Right atrium auricular region (tissue), 2 donors: ENCODE measurements around the gene DPY19L1. TPM values are rescaled to one million over a fixed set of nuclear protein-coding genes. Genes with fewer than 3 reads are reported as not detected.
"Not testable (repeated sequence)": the region's sequence is repeated elsewhere in the genome, so short reads cannot be mapped to it uniquely, and the experiment has no call there.

ENCODE experiments used
- DNase-seq: peaks from one replicate; pipeline ENCODE4 v3.0.0-alpha.2; 2019; ENCODE audit warnings: low spot score
- H3K27ac ChIP-seq, 2 donors: fragments of 200-600 bp; sonication (generic); 1 replicate in 1 of 2; 2 replicates in 1 of 2; pipeline ENCODE4 v1.5.1; 2016 to 2019
- H3K27me3 ChIP-seq, 2 donors: fragments of 200-600 bp; sonication (generic); one replicate each; pipeline versions ENCODE4 v1.5.1 to v1.6.0; 2017 to 2019
- H3K36me3 ChIP-seq: fragments of 200-600 bp; sonication (generic); one replicate; pipeline ENCODE4 v1.5.1; 2016
- H3K4me1 ChIP-seq, 2 donors: fragments of 200-600 bp; sonication (generic); one replicate each; pipeline versions ENCODE4 v1.5.1 to v1.6.0; 2017 to 2019
- H3K4me3 ChIP-seq, 2 donors: fragments of 200-600 bp; sonication (generic); 1 replicate in 1 of 2; 2 replicates in 1 of 2; pipeline ENCODE4 v1.5.1; 2017 to 2019; ENCODE audit warnings: mild to moderate bottlenecking in 1 of 2, moderate library complexity in 1 of 2
- H3K9me3 ChIP-seq, 2 donors: fragments of 200-600 bp; sonication (generic); one replicate each; pipeline ENCODE4 v1.5.1; 2019
- total RNA-seq, 2 donors: library from RNA; depleted of rRNA; stranded (reverse); fragments of >200 nt; gene quantifications; one replicate each; pipeline ENCODE4 v1.1.0, GENCODE V29; 2016
- TF ChIP-seq, protein P1 (sequence below), 2 donors: fragments of 200-600 bp; sonication (generic); IDR thresholded peaks; one replicate each; pipeline ENCODE4 v1.5.1; 2019; ENCODE audit warnings: antibody characterized with exemption in 2 of 2

DPY19L1 gene
- total RNA-seq, 2 donors from 2014 or later, result 19.5 to 21.5 TPM

DNA sequence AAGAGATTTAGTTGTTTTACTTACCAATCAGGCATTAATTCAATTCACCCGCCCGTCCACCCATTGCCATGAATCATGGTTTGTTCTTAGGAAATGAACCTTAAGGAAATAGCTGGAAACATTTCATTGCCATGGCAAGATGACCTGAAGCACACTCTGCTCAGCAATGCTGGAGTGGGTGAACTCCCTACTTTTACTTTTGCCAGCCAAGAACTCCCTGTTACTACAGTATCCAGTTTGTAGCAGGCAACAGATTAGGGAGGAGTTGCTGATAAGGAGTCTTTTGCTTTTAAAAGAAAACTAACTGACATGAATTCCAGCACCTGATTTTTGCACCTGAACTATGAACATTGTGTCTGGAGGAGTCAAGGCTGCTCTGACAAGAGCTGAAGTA lies 10.6 kb upstream of the DPY19L1 start:
- not testable (repeated sequence) for DNase-seq, H3K27me3 ChIP-seq, H3K4me3 ChIP-seq, H3K9me3 ChIP-seq, H3K27ac ChIP-seq, H3K4me1 ChIP-seq, H3K36me3 ChIP-seq

DNA sequence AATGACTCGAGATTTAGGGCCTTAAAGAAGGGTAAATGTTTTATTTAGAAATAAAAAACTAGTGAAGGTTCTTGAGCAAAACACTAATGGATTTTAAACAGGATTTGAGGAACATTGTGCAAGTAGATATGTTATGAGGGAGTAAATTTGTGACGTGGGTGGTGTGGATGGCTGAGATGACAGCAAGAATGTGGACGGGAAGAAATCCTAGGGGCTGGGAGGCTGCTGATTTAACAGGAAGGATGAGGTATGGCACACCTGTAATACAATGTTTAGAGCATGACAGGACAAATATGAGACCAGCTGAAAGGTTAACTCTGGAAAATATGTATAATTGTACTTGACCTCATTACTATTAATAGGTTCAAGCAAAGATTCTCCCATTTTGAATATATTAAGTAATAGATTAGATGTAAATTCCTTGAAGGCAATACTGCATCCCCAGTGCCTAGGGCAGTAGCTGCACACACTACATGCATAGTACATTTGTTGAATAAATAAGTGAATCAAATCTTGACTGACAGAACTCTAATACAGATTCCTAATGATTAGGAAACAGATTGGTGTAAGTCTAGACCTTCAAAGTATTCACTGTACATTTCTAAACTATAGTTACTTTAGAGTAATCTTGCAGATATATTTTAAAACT lies 10.1 kb upstream of the DPY19L1 start:
- H3K9me3 ChIP-seq, result not testable (repeated sequence)

DNA sequence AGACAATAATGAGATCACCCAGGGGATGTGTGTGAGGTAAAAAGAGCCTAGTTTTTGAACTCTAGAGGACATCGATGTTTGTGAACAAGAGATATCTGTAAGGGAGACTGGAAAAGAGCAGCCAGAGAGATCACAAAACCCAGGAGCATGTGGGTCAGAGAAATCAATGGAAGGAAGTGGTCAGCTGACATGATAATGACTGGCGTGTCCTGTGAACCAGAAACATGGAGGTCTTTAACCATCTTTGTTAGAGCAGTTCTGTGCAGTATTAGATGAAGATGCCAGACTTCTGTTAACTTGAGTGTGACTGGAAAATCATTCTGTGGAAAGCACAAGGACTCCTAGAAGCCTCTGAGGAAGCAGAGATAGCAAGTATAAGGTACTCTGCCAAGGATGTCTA lies 6.0 kb upstream of the DPY19L1 start:
- not testable (repeated sequence) for DNase-seq, H3K9me3 ChIP-seq, H3K36me3 ChIP-seq, H3K27me3 ChIP-seq, H3K27ac ChIP-seq, H3K4me3 ChIP-seq, H3K4me1 ChIP-seq

More for the DNA sequence above, 10.1 kb upstream of the DPY19L1 start:
- H3K27ac ChIP-seq, H3K36me3 ChIP-seq, H3K4me3 ChIP-seq, DNase-seq, H3K27me3 ChIP-seq, H3K4me1 ChIP-seq: not testable (repeated sequence)

DNA sequence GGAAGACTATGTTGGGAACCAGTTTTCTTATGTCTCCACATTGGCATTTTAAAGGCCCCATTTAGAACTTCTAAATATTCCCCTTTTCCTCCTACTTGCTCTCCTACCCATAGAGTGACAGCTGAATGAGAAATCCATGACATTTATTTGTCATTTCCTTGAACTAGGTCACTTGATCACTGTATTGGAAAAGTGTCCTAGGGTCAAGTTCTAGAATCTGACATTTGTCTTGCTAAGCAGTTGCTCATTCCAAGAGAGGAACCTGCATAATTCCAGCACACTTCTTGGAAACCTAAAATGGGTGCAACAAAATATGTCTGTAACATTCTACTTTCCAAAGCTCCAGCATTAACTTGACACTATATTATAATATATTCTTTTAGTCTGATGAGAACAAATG lies 3.6 kb upstream of the DPY19L1 start:
- Histone ChIP-seq H3K36me3 (no peaks in the 10 kb centered on the region), H3K27ac (no peak overlapping the region), H3K9me3 (no peaks in the 10 kb centered on the region), H3K27me3 (no peaks in the 10 kb centered on the region), H3K4me3 (no peak overlapping the region), H3K4me1 (peaks cover 0 to 14% of the 10 kb centered on the region in 2 donors)
- no peak for DNase-seq
- TF ChIP-seq, protein P1, sequence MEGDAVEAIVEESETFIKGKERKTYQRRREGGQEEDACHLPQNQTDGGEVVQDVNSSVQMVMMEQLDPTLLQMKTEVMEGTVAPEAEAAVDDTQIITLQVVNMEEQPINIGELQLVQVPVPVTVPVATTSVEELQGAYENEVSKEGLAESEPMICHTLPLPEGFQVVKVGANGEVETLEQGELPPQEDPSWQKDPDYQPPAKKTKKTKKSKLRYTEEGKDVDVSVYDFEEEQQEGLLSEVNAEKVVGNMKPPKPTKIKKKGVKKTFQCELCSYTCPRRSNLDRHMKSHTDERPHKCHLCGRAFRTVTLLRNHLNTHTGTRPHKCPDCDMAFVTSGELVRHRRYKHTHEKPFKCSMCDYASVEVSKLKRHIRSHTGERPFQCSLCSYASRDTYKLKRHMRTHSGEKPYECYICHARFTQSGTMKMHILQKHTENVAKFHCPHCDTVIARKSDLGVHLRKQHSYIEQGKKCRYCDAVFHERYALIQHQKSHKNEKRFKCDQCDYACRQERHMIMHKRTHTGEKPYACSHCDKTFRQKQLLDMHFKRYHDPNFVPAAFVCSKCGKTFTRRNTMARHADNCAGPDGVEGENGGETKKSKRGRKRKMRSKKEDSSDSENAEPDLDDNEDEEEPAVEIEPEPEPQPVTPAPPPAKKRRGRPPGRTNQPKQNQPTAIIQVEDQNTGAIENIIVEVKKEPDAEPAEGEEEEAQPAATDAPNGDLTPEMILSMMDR (IDR thresholded peaks at IDR 0.05), result no peak

DNA sequence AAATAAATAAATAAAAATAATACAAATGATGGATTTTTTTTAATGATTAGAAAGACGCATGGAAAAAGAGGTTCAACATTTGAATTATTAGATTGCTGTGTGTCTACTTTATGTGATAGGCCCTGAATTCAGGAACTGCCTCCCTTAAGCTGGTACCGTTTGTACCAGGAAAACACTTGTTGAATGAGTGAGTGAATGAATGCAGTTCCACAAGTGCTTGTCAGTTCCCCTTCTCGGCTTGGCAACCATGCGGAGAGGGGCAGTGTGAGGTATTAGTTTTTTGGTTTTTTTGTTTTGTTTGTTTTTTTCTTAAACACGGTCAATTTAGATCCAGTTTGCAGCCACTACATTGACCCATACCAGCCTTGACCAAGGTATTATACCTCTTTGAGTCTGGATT lies 2.1 kb upstream of the DPY19L1 start:
- Histone ChIP-seq H3K36me3 (no peaks in the 10 kb centered on the region), H3K27ac (no peak overlapping the region), H3K27me3 (no peaks in the 10 kb centered on the region), H3K9me3 (no peaks in the 10 kb centered on the region), H3K4me1 (peaks cover 0 to 30% of the 10 kb centered on the region in 2 donors), H3K4me3 (no peak overlapping the region)
- TF ChIP-seq, protein P1 (IDR thresholded peaks at IDR 0.05), result no peak
- no peak for DNase-seq

DNA sequence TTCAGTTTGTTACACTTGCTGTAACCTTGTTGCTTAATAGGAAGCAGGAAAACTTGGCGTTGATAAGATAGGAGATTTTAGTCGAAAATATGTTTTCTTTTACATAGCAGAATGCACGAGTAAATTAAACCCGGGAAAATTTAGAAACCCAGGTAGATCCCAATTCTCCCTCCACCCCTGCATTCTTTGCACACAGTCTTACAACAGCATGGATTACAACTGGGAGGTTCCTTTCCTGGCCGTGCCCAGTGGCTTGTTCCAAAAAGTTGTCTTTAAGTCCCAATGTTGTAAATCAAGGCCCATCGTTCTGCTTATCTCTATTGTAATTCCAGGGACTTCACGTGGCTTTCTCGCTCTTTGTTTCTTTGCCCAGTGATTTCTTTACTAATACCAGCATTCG lies 1.1 kb upstream of the DPY19L1 start:
- TF ChIP-seq, protein P1 (IDR thresholded peaks at IDR 0.05), result no peak
- Histone ChIP-seq H3K4me3 (peak overlapping the region; percentile 66 to 73), H3K9me3 (no peaks in the 10 kb centered on the region), H3K27me3 (no peaks in the 10 kb centered on the region), H3K4me1 (peaks cover 0 to 32% of the 10 kb centered on the region in 2 donors), H3K36me3 (no peaks in the 10 kb centered on the region), H3K27ac (peak overlapping the region; percentile 89 to 95)
- no peak for DNase-seq

DNA sequence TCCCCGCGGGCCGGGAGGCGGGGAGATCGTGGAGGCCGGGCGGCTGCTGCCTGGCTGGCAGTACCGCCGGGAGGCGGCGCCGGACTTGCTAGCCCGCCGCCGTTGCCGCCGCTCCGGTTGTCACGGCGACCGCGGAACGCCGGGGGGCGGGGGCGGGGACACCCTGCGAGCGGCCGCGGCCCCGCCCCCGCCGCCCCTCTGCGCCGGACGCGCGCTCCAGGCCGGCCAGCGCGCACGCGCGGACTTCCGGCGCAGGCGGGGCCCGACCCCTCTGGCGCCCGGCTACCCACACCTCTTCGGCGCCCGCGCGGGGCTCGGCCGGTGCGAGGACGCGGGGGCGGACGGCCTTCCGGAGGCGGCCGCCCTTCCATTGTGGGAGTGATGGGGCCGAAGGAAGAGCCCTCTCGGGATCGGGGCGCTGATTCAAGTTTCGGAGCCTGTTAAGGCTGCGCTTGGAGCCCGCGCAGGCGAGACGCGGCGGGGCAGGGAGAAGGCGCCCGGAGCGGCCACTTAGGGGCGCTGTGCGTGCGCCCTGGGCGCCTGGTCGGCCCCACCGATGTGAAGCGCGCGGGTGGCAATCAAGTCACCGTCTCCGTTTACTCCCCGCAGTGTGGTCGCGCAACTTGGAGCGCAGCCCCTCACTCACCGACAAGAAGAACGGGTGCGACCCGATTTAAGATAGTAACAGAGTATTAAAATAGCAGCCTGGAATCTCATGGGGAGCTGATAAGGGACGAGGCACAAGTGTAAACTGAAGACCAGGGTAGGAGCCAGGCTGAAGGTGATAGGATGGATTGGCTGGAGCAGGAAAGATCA lies 449 bp upstream of the DPY19L1 start:
- TF ChIP-seq, protein P1 (IDR thresholded peaks at IDR 0.05), result peak; percentile 78 to 96
- Histone ChIP-seq H3K4me1 (peaks cover 0 to 32% of the 10 kb centered on the region in 2 donors), H3K36me3 (no peaks in the 10 kb centered on the region), H3K4me3 (peak overlapping the region; percentile 73 to 75), H3K27me3 (no peaks in the 10 kb centered on the region), H3K9me3 (no peaks in the 10 kb centered on the region), H3K27ac (peak overlapping the region; percentile 89 to 95)
- DNase-seq, result peak; percentile 89
